K562 (cell line): Measurements from ENCODE around the gene ZNF358. TPM values are rescaled to one million over a fixed set of nuclear protein-coding genes. Genes with fewer than 3 reads are reported as not detected.

Experiments
- BMI1 ChIP-seq: fragments of 150-350 bp; IDR thresholded peaks from 2 replicates; pipeline ENCODE4 v1.6.1; 2014; ENCODE audit warnings: low read length
- BRD9 ChIP-seq: fragments of 450-650 bp; IDR thresholded peaks from 2 replicates; pipeline ENCODE4 v1.6.1; 2018; ENCODE audit warnings: low read depth; ENCODE audit not compliant: partially characterized antibody
- CBFA2T3 ChIP-seq: fragments of 450-650 bp; IDR thresholded peaks from 2 replicates; pipeline ENCODE4 v1.6.1; 2017
- CBX3 ChIP-seq, 2 experiments: IDR thresholded peaks; 1 replicate in 1 of 2; 2 replicates in 1 of 2; pipeline ENCODE4 v1.6.1; 2012; ENCODE audit warnings: inconsistent platforms in 2 of 2, low read length in 2 of 2, borderline replicate concordance in 1 of 2, control low read depth in 1 of 2
- CC2D1A ChIP-seq: fragments of 450-650 bp; IDR thresholded peaks from 2 replicates; pipeline ENCODE4 v1.6.1; 2017; ENCODE audit warnings: mild to moderate bottlenecking
- COPS2 ChIP-seq: fragments of 450-650 bp; conservative IDR thresholded peaks from 2 replicates; pipeline ENCODE4 v1.6.1; 2016; ENCODE audit warnings: mild to moderate bottlenecking, moderate library complexity
- E2F3 ChIP-seq: fragments of 250-450 bp; sonication (Bioruptor Pico); IDR thresholded peaks from 2 replicates; pipeline ENCODE4 v1.4.0; 2020; ENCODE audit warnings: mild to moderate bottlenecking
- FOS ChIP-seq: IDR thresholded peaks from 3 replicates; pipeline ENCODE4 v1.6.1; 2011; ENCODE audit not compliant: insufficient read length; ENCODE audit errors: extremely low read depth
- MEF2A ChIP-seq: IDR thresholded peaks from 2 replicates; pipeline ENCODE4 v1.6.1; 2011; ENCODE audit warnings: low read depth, mild to moderate bottlenecking, low read length, moderate library complexity; ENCODE audit not compliant: control insufficient read depth
- NRF1 ChIP-seq, 2 experiments: fragments of 450-650 bp; IDR thresholded peaks in 1 of 2; conservative IDR thresholded peaks in 1 of 2; 2 replicates each; pipeline ENCODE4 v1.6.1; 2014; ENCODE audit warnings: mild to moderate bottlenecking in 2 of 2
- RHOXF2B ChIP-seq: fragments of 250-450 bp; sonication (Bioruptor Pico); conservative IDR thresholded peaks from 2 replicates; pipeline ENCODE4 v1.5.1; 2021
- TBP ChIP-seq: optimal IDR thresholded peaks from 2 replicates; pipeline ENCODE3; 2011; ENCODE audit warnings: low read depth, low read length, improper control_type of control experiment
- U2AF2 ChIP-seq: fragments of 200-400 bp; formaldehyde crosslinking; optimal IDR thresholded peaks from 2 replicates; pipeline ENCODE3; 2017; ENCODE audit warnings: low read depth, mild to moderate bottlenecking, low read length
- ZFP36 ChIP-seq: fragments of 150-350 bp; IDR thresholded peaks from 2 replicates; pipeline ENCODE4 v1.6.1; 2018; ENCODE audit warnings: low read length, low read depth; ENCODE audit not compliant: partially characterized antibody
- ZNF282 ChIP-seq: sonication (generic); formaldehyde crosslinking; IDR thresholded peaks from 2 replicates; pipeline ENCODE4 v1.8.1; 2023; ENCODE audit warnings: missing genetic modification reagents
- ZNF830 ChIP-seq: fragments of 250-450 bp; sonication (Bioruptor Pico); IDR thresholded peaks from 2 replicates; pipeline ENCODE4 v1.5.0; 2021; ENCODE audit warnings: mild to moderate bottlenecking
- polyA plus RNA-seq, 8 experiments: library from polyadenylated mRNA; depleted of rRNA in 4 of 8; stranded (reverse) in 5 of 8; unstranded in 3 of 8; fragments of >200 nt; fragmentation: Nextera tagmentation in 2 of 8; fragmentation: Illumina TruSeq in 1 of 8; extraction: Ambion mirVana in 2 of 8; extraction: Trizol in 1 of 8; gene quantifications; 2 replicates each; pipeline versions ENCODE4 v1.2.1 to v1.2.3, GENCODE V29; 2011 to 2014; ENCODE audit warnings: inconsistent platforms in 1 of 8, missing spikeins in 1 of 8
- total RNA-seq, 7 experiments: library from RNA; depleted of rRNA in 6 of 7; stranded (reverse); fragments of >200 nt in 6 of 7; fragmentation: Illumina TruSeq in 2 of 7; extraction: Trizol in 2 of 7; gene quantifications; 2 replicates each; pipeline versions ENCODE4 v1.2.1 to v1.2.3, GENCODE V29; 2011 to 2021; ENCODE audit warnings: low replicate concordance in 1 of 7
- TF ChIP-seq, protein P1 (sequence below): fragments of 200-600 bp; sonication (generic); IDR thresholded peaks from one replicate; pipeline ENCODE4 v1.6.1; 2012; ENCODE audit warnings: mild to moderate bottlenecking, low read depth, low read length, inconsistent platforms
- TF ChIP-seq, protein P2 (sequence below): fragments of 250-450 bp; sonication (Bioruptor Pico); IDR thresholded peaks from 2 replicates; pipeline ENCODE4 v1.4.0; 2020

ZNF358 gene
- total and polyA plus RNA-seq, 9 of the 15 experiments (the other 6 are each of a cell fraction or from before 2014, with no cell fraction given) = 0.04 to 17.2 (median 4.9) TPM

- TF ChIP-seq MEF2A (no peak), NRF1 (conservative IDR thresholded peaks at IDR 0.05 in 1 of 2, IDR thresholded peaks at IDR 0.05 in 1 of 2) (no peak), CBFA2T3 (no peak), CBX3 (IDR thresholded peaks at IDR 0.05; ENCODE audit: borderline replicate concordance in 1 of 2, low read length in 2 of 2) (no peak), FOS (peak; percentile 36), CC2D1A (0 out of 2 replicates have a peak, but pooled peaks have one; percentile 44), COPS2 (no peak), BRD9 (no peak), U2AF2 (no peak), E2F3 (CRISPR knock-in tag) (no peak), BMI1 (no peak), TBP (peak; percentile 6), ZNF830 (CRISPR knock-in tag) (no peak), RHOXF2B (CRISPR knock-in tag) (no peak), ZNF282 (CRISPR knock-in tag) (no peak), ZFP36 (no peak)
- TF ChIP-seq, protein P1, sequence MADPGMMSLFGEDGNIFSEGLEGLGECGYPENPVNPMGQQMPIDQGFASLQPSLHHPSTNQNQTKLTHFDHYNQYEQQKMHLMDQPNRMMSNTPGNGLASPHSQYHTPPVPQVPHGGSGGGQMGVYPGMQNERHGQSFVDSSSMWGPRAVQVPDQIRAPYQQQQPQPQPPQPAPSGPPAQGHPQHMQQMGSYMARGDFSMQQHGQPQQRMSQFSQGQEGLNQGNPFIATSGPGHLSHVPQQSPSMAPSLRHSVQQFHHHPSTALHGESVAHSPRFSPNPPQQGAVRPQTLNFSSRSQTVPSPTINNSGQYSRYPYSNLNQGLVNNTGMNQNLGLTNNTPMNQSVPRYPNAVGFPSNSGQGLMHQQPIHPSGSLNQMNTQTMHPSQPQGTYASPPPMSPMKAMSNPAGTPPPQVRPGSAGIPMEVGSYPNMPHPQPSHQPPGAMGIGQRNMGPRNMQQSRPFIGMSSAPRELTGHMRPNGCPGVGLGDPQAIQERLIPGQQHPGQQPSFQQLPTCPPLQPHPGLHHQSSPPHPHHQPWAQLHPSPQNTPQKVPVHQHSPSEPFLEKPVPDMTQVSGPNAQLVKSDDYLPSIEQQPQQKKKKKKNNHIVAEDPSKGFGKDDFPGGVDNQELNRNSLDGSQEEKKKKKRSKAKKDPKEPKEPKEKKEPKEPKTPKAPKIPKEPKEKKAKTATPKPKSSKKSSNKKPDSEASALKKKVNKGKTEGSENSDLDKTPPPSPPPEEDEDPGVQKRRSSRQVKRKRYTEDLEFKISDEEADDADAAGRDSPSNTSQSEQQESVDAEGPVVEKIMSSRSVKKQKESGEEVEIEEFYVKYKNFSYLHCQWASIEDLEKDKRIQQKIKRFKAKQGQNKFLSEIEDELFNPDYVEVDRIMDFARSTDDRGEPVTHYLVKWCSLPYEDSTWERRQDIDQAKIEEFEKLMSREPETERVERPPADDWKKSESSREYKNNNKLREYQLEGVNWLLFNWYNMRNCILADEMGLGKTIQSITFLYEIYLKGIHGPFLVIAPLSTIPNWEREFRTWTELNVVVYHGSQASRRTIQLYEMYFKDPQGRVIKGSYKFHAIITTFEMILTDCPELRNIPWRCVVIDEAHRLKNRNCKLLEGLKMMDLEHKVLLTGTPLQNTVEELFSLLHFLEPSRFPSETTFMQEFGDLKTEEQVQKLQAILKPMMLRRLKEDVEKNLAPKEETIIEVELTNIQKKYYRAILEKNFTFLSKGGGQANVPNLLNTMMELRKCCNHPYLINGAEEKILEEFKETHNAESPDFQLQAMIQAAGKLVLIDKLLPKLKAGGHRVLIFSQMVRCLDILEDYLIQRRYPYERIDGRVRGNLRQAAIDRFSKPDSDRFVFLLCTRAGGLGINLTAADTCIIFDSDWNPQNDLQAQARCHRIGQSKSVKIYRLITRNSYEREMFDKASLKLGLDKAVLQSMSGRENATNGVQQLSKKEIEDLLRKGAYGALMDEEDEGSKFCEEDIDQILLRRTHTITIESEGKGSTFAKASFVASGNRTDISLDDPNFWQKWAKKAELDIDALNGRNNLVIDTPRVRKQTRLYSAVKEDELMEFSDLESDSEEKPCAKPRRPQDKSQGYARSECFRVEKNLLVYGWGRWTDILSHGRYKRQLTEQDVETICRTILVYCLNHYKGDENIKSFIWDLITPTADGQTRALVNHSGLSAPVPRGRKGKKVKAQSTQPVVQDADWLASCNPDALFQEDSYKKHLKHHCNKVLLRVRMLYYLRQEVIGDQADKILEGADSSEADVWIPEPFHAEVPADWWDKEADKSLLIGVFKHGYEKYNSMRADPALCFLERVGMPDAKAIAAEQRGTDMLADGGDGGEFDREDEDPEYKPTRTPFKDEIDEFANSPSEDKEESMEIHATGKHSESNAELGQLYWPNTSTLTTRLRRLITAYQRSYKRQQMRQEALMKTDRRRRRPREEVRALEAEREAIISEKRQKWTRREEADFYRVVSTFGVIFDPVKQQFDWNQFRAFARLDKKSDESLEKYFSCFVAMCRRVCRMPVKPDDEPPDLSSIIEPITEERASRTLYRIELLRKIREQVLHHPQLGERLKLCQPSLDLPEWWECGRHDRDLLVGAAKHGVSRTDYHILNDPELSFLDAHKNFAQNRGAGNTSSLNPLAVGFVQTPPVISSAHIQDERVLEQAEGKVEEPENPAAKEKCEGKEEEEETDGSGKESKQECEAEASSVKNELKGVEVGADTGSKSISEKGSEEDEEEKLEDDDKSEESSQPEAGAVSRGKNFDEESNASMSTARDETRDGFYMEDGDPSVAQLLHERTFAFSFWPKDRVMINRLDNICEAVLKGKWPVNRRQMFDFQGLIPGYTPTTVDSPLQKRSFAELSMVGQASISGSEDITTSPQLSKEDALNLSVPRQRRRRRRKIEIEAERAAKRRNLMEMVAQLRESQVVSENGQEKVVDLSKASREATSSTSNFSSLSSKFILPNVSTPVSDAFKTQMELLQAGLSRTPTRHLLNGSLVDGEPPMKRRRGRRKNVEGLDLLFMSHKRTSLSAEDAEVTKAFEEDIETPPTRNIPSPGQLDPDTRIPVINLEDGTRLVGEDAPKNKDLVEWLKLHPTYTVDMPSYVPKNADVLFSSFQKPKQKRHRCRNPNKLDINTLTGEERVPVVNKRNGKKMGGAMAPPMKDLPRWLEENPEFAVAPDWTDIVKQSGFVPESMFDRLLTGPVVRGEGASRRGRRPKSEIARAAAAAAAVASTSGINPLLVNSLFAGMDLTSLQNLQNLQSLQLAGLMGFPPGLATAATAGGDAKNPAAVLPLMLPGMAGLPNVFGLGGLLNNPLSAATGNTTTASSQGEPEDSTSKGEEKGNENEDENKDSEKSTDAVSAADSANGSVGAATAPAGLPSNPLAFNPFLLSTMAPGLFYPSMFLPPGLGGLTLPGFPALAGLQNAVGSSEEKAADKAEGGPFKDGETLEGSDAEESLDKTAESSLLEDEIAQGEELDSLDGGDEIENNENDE = no peak
- TF ChIP-seq, protein P2, sequence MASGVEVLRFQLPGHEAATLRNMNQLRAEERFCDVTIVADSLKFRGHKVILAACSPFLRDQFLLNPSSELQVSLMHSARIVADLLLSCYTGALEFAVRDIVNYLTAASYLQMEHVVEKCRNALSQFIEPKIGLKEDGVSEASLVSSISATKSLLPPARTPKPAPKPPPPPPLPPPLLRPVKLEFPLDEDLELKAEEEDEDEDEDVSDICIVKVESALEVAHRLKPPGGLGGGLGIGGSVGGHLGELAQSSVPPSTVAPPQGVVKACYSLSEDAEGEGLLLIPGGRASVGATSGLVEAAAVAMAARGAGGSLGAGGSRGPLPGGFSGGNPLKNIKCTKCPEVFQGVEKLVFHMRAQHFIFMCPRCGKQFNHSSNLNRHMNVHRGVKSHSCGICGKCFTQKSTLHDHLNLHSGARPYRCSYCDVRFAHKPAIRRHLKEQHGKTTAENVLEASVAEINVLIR = no peak
These were observed 3.5 kb upstream of the ZNF358 start (continued) for GRCh38 chr19:7512400-7512851.
